Measurements from ENCODE around the gene TMEM270.
A peak's percentile ranks its signal among the peaks of the same experiment; 100 is the strongest.

Gene TMEM270

GRCh38 chr7:73892003-73892999 lies 31.3 kb downstream of the TMEM270 start:
- POLR2A ChIA-PET, result interaction anchor here (0.7 to 1.2 kb wide), 2 partner anchors 104 to 134 kb away, joined by 3 to 6 read pairs; no protein-coding TSS in a partner anchor
- H3K27me3 ChIP-seq (replicated peaks in 2 of 5; ENCODE audit: control insufficient read depth in 4 of 5, insufficient read depth in 5 of 5, low read length in 4 of 5), result no peaks in the 10 kb centered on the region
- peaks cover 0 to 19% (median 4%) of the 10 kb centered on the region in 5 experiments for H3K9me3 ChIP-seq (ENCODE audit: control extremely low read depth in 1 of 5, control insufficient read depth in 4 of 5, insufficient read depth in 2 of 5, low read depth in 1 of 5, low read length in 4 of 5)
- peaks cover 0 to 32% (median 20%) of the 10 kb centered on the region in 4 experiments for H3K4me1 ChIP-seq (ENCODE audit: control extremely low read depth in 1 of 4, control insufficient read depth in 4 of 4, insufficient read depth in 4 of 4, low read length in 3 of 4)
- H3K36me3 ChIP-seq (ENCODE audit: control insufficient read depth in 4 of 4, insufficient read depth in 4 of 4, low read length in 3 of 4), result no peaks in the 10 kb centered on the region
- no peak overlapping the region for H3K27ac ChIP-seq (ENCODE audit: insufficient read depth in 1 of 2, low read depth in 1 of 2, low read length in 2 of 2, poor library complexity in 1 of 2, severe bottlenecking in 2 of 2)
- 56% methylated on average over 10 of the region's 11 CpGs for WGBS (ENCODE audit: insufficient coverage)
- no peak overlapping the region for H3K4me3 ChIP-seq (ENCODE audit: control insufficient read depth in 1 of 7, extremely low read depth in 1 of 7, insufficient read depth in 4 of 7, low read depth in 2 of 7, low read length in 6 of 7)
- peak in 2 of 3 donors; percentile 41 to 52 for DNase-seq
- CTCF ChIA-PET, result interaction anchor here (0.7 to 1.5 kb wide), 4 partner anchors 9 to 86 kb away, joined by 3 to 6 read pairs (median 4); no protein-coding TSS in a partner anchor

DNA sequence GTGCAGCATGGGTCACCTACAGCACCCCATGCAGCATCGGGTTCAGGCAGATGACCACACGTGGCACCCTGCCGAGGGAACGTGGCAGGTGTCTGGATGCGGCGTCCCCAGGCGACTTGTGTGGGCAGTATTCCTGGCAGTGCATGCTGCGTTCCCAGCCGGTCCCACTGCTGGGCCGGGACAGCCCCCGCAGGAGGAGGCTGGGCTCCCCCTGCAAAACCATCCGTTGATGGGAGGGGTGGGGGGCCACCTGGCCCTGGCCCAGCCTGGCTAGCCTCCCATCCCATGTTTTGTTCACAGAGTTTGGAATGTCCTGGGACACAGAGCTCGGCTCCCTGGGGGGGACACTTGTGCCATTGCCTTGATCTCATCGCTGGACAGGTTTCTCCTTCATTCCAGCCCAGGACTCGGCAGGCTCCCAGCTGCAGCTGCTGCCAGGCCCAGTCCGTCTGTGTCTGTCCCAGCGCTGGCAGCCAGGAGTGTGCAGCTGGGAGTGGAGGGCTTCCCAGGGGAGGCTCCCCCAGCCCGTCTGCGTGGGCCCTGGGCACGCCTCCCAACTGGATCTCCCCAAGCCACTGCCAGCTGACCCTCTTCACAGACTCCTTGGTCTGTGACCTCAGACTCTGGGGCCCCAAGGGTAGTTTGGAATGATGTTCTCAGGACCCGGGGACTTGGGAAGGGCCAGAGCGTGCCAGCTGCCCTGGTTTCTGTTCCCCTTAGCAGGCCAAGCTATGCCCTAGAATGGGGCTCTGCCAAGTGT lies 32.6 kb downstream of the TMEM270 start:
- no peaks in the 10 kb centered on the region for H3K27me3 ChIP-seq (replicated peaks in 2 of 5; ENCODE audit: control insufficient read depth in 4 of 5, insufficient read depth in 5 of 5, low read length in 4 of 5)
- no peak overlapping the region for H3K4me3 ChIP-seq (ENCODE audit: control insufficient read depth in 1 of 7, extremely low read depth in 1 of 7, insufficient read depth in 4 of 7, low read depth in 2 of 7, low read length in 6 of 7)
- peaks cover 0 to 22% (median 17%) of the 10 kb centered on the region in 4 experiments for H3K4me1 ChIP-seq (ENCODE audit: control extremely low read depth in 1 of 4, control insufficient read depth in 4 of 4, insufficient read depth in 4 of 4, low read length in 3 of 4)
- CTCF ChIA-PET, result interaction anchor here (0.8 kb wide), 1 partner anchor 37 kb away, joined by 4 read pairs; no protein-coding TSS in a partner anchor
- over 99% methylated on average over 13 of the region's 22 CpGs for WGBS (ENCODE audit: insufficient coverage)
- no peak for DNase-seq
- peaks cover 0 to 22% (median 6%) of the 10 kb centered on the region in 5 experiments for H3K9me3 ChIP-seq (ENCODE audit: control extremely low read depth in 1 of 5, control insufficient read depth in 4 of 5, insufficient read depth in 2 of 5, low read depth in 1 of 5, low read length in 4 of 5)
- no peaks in the 10 kb centered on the region for H3K36me3 ChIP-seq (ENCODE audit: control insufficient read depth in 4 of 4, insufficient read depth in 4 of 4, low read length in 3 of 4)
- no peak overlapping the region for H3K27ac ChIP-seq (ENCODE audit: insufficient read depth in 1 of 2, low read depth in 1 of 2, low read length in 2 of 2, poor library complexity in 1 of 2, severe bottlenecking in 2 of 2)
- POLR2A ChIA-PET, result no interaction called here

DNA sequence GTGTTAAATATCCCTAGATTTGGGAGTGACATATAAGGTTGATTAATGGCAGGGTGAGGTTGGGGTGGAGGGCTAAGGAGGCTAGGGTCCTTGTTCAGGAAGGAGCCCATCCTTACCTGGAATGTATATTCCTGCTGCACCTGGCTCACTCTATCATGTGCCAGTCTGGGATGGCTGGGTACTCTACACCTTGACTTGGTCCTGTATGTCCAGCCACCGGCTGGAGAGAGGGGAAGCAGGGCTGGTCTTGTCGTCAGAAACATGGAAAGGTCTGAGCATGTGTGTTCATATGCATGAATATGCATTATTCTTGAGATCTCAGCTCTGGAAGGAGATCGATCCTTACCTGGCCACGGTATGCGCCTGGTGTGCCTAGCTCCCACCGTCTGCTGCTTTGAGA lies 33.2 kb downstream of the TMEM270 start:
- ChIA-PET POLR2A (no interaction called here), CTCF (interaction anchor here (0.7 kb wide), 1 partner anchor 22 kb away, joined by 3 read pairs; no protein-coding TSS in a partner anchor)
- H3K27ac ChIP-seq (ENCODE audit: insufficient read depth in 1 of 2, low read depth in 1 of 2, low read length in 2 of 2, poor library complexity in 1 of 2, severe bottlenecking in 2 of 2), result no peak overlapping the region
- no peaks in the 10 kb centered on the region for H3K36me3 ChIP-seq (ENCODE audit: control insufficient read depth in 4 of 4, insufficient read depth in 4 of 4, low read length in 3 of 4)
- H3K4me1 ChIP-seq (ENCODE audit: control extremely low read depth in 1 of 4, control insufficient read depth in 4 of 4, insufficient read depth in 4 of 4, low read length in 3 of 4), result peaks cover 0 to 20% (median 12%) of the 10 kb centered on the region in 4 experiments
- WGBS (ENCODE audit: insufficient coverage), result 96% methylated on average over 6 of the region's 6 CpGs
- peaks cover 0 to 22% (median 6%) of the 10 kb centered on the region in 5 experiments for H3K9me3 ChIP-seq (ENCODE audit: control extremely low read depth in 1 of 5, control insufficient read depth in 4 of 5, insufficient read depth in 2 of 5, low read depth in 1 of 5, low read length in 4 of 5)
- no peaks in the 10 kb centered on the region for H3K27me3 ChIP-seq (replicated peaks in 2 of 5; ENCODE audit: control insufficient read depth in 4 of 5, insufficient read depth in 5 of 5, low read length in 4 of 5)
- no peak overlapping the region for H3K4me3 ChIP-seq (ENCODE audit: control insufficient read depth in 1 of 7, extremely low read depth in 1 of 7, insufficient read depth in 4 of 7, low read depth in 2 of 7, low read length in 6 of 7)
- no peak for DNase-seq

DNA sequence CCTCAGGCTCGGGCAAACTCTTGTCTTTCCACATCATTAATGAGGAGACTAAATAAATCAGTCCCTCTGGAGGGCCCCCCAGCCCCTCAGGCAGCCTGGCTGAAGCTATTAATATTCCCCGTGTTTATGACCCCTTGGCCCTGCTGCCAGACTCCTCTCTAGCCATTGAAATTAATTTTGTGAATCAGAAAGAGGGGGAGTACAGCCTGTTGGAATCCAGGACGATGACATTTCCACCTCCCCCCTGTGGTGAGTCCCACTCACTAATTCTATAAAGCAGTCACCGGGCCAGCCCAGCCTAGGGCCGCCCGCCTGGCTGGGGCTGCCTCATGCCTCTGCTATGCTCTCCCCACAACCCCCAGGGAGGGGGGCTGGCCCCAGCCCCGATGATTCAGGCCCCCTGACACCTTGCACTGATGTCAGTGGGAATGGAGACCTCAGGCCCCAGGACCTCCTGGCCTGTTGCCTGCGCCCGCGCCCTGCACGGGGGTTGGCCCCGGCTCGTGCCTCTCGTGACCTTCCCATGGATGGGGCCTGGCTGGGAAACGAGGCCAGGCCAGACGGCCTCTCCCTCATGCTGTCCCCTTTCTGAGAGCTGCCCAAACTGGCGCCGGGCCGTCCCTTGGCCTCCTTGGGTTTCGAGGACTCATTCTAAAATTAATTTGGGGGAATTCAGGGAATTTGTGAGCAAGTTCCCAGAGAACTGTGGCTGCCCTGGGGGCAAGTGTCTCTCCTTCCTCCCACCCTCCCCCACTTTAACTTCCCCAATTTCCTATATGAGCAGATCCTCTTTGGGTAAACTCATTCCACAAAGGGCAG lies 34.0 kb downstream of the TMEM270 start:
- Histone ChIP-seq H3K4me1 (ENCODE audit: control extremely low read depth in 1 of 4, control insufficient read depth in 4 of 4, insufficient read depth in 4 of 4, low read length in 3 of 4) (peaks cover 0 to 18% (median 7%) of the 10 kb centered on the region in 4 experiments), H3K27ac (ENCODE audit: insufficient read depth in 1 of 2, low read depth in 1 of 2, low read length in 2 of 2, poor library complexity in 1 of 2, severe bottlenecking in 2 of 2) (no peak overlapping the region), H3K27me3 (replicated peaks in 2 of 5; ENCODE audit: control insufficient read depth in 4 of 5, insufficient read depth in 5 of 5, low read length in 4 of 5) (no peaks in the 10 kb centered on the region), H3K9me3 (ENCODE audit: control extremely low read depth in 1 of 5, control insufficient read depth in 4 of 5, insufficient read depth in 2 of 5, low read depth in 1 of 5, low read length in 4 of 5) (peaks cover 0 to 22% (median 6%) of the 10 kb centered on the region in 5 experiments), H3K4me3 (ENCODE audit: control insufficient read depth in 1 of 7, extremely low read depth in 1 of 7, insufficient read depth in 4 of 7, low read depth in 2 of 7, low read length in 6 of 7) (no peak overlapping the region), H3K36me3 (ENCODE audit: control insufficient read depth in 4 of 4, insufficient read depth in 4 of 4, low read length in 3 of 4) (no peaks in the 10 kb centered on the region)
- DNase-seq, result no peak
- 97% methylated on average over 16 of the region's 20 CpGs for WGBS (ENCODE audit: insufficient coverage)
- ChIA-PET CTCF (interaction anchor here (0.7 to 2.0 kb wide), 2 partner anchors 15 to 22 kb away, joined by 3 to 4 read pairs; no protein-coding TSS in a partner anchor), POLR2A (no interaction called here)

- H3K27ac ChIP-seq (ENCODE audit: insufficient read depth in 1 of 2, low read depth in 1 of 2, low read length in 2 of 2, poor library complexity in 1 of 2, severe bottlenecking in 2 of 2), result no peak overlapping the region
Measured at GRCh38 chr7:73895626-73896025, 34.7 kb downstream of the TMEM270 start.

DNA sequence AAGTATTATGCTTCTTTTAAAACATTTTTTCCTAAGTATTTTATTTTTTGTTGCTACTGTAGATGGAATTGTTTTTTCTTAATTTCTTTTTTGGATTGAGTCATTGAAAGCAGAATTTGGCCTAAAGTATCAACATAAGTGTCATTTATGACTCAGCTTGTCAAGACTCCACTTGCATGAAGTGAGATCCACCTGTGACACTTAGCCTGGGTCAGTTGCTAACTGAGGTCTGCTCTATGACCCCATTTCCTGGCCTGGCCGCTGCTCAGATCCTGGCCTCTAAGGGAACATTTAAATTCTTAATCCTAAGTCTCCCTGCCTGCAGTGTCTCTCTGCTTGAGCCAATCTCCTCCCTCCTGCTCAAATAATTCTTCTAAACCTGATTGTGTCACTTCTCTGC lies 35.5 kb downstream of the TMEM270 start:
- H3K9me3 ChIP-seq (ENCODE audit: control extremely low read depth in 1 of 5, control insufficient read depth in 4 of 5, insufficient read depth in 2 of 5, low read depth in 1 of 5, low read length in 4 of 5), result peaks cover 0 to 22% (median 6%) of the 10 kb centered on the region in 5 experiments
- CTCF ChIA-PET, result interaction anchor here (0.7 to 2.0 kb wide), 4 partner anchors 10 to 16 kb away, joined by 3 to 9 read pairs (median 4); no protein-coding TSS in a partner anchor
- H3K27me3 ChIP-seq (replicated peaks in 2 of 5; ENCODE audit: control insufficient read depth in 4 of 5, insufficient read depth in 5 of 5, low read length in 4 of 5), result no peaks in the 10 kb centered on the region
- no peaks in the 10 kb centered on the region for H3K36me3 ChIP-seq (ENCODE audit: control insufficient read depth in 4 of 4, insufficient read depth in 4 of 4, low read length in 3 of 4)
- no peak overlapping the region for H3K27ac ChIP-seq (ENCODE audit: insufficient read depth in 1 of 2, low read depth in 1 of 2, low read length in 2 of 2, poor library complexity in 1 of 2, severe bottlenecking in 2 of 2)
- no peak for DNase-seq
- H3K4me3 ChIP-seq (ENCODE audit: control insufficient read depth in 1 of 7, extremely low read depth in 1 of 7, insufficient read depth in 4 of 7, low read depth in 2 of 7, low read length in 6 of 7), result no peak overlapping the region
- POLR2A ChIA-PET, result interaction anchor here (0.6 kb wide), 1 partner anchor 245 kb away, joined by 3 read pairs; no protein-coding TSS in a partner anchor
- WGBS (ENCODE audit: insufficient coverage), result 100% methylated on average over 1 of the region's 1 CpG
- peaks cover 0 to 11% (median 2%) of the 10 kb centered on the region in 4 experiments for H3K4me1 ChIP-seq (ENCODE audit: control extremely low read depth in 1 of 4, control insufficient read depth in 4 of 4, insufficient read depth in 4 of 4, low read length in 3 of 4)

More at GRCh38 chr7:73895626-73896025, 34.7 kb downstream of the TMEM270 start:
- H3K27me3 ChIP-seq (replicated peaks in 2 of 5; ENCODE audit: control insufficient read depth in 4 of 5, insufficient read depth in 5 of 5, low read length in 4 of 5), result no peaks in the 10 kb centered on the region
- ChIA-PET POLR2A (no interaction called here), CTCF (interaction anchor here (2.0 kb wide), 1 partner anchor 14 kb away, joined by 4 read pairs; no protein-coding TSS in a partner anchor)
- H3K4me3 ChIP-seq (ENCODE audit: control insufficient read depth in 1 of 7, extremely low read depth in 1 of 7, insufficient read depth in 4 of 7, low read depth in 2 of 7, low read length in 6 of 7), result no peak overlapping the region
- H3K36me3 ChIP-seq (ENCODE audit: control insufficient read depth in 4 of 4, insufficient read depth in 4 of 4, low read length in 3 of 4), result no peaks in the 10 kb centered on the region
- peaks cover 0 to 11% (median 2%) of the 10 kb centered on the region in 4 experiments for H3K4me1 ChIP-seq (ENCODE audit: control extremely low read depth in 1 of 4, control insufficient read depth in 4 of 4, insufficient read depth in 4 of 4, low read length in 3 of 4)
- no CpG with 5 or more reads among the region's 3 CpGs for WGBS (ENCODE audit: insufficient coverage)
- peak in 1 of 3 donors; percentile 14 for DNase-seq
- peaks cover 0 to 22% (median 6%) of the 10 kb centered on the region in 5 experiments for H3K9me3 ChIP-seq (ENCODE audit: control extremely low read depth in 1 of 5, control insufficient read depth in 4 of 5, insufficient read depth in 2 of 5, low read depth in 1 of 5, low read length in 4 of 5)
